HepG2 (cell line): ENCODE data around the gene FANCG. TPM values are rescaled to one million over a fixed set of nuclear protein-coding genes. Genes with fewer than 3 reads are reported as not detected.
A peak's percentile ranks its signal among the peaks of the same experiment; 100 is the strongest.

ENCODE experiments used
- CBFB ChIP-seq: sonication (generic); formaldehyde crosslinking; IDR thresholded peaks from 2 replicates; pipeline ENCODE4 v1.4.0; 2020; ENCODE audit warnings: missing genetic modification reagents
- CBX1 ChIP-seq: IDR thresholded peaks from one replicate; pipeline ENCODE4 v1.6.1; 2016; ENCODE audit warnings: antibody characterized with exemption, low read depth
- KAT7 ChIP-seq: IDR thresholded peaks from 2 replicates; pipeline ENCODE4 v1.6.1; 2018; ENCODE audit warnings: borderline replicate concordance, missing compliant biosample characterization
- MED8 ChIP-seq: sonication (generic); formaldehyde crosslinking; IDR thresholded peaks from 2 replicates; pipeline ENCODE4 v1.8.1; 2023; ENCODE audit warnings: mild to moderate bottlenecking, missing genetic modification reagents; ENCODE audit not compliant: insufficient replicate concordance
- MXI1 ChIP-seq: IDR thresholded peaks from 3 replicates; pipeline ENCODE4 v1.6.1; 2012; ENCODE audit warnings: low read depth, low read length, inconsistent platforms, borderline replicate concordance
- PCBP1 ChIP-seq: fragments of 200-400 bp; formaldehyde crosslinking; IDR thresholded peaks from 2 replicates; pipeline ENCODE4 v1.6.1; 2017; ENCODE audit warnings: mild to moderate bottlenecking, low read depth, low read length, borderline replicate concordance
- REPIN1 ChIP-seq: sonication (generic); formaldehyde crosslinking; IDR thresholded peaks from 2 replicates; pipeline ENCODE4 v1.8.0; 2022; ENCODE audit warnings: missing genetic modification reagents, low read depth, mild to moderate bottlenecking, borderline replicate concordance
- RXRA ChIP-seq: sonication (generic); formaldehyde crosslinking; IDR thresholded peaks from 2 replicates; pipeline ENCODE4 v1.5.1; 2020; ENCODE audit warnings: missing genetic modification reagents
- SP4 ChIP-seq: sonication (generic); formaldehyde crosslinking; IDR thresholded peaks from 2 replicates; pipeline ENCODE4 v1.8.1; 2023; ENCODE audit warnings: mild to moderate bottlenecking, missing genetic modification reagents
- ZNF224 ChIP-seq: sonication (generic); formaldehyde crosslinking; IDR thresholded peaks from 2 replicates; pipeline ENCODE4 v1.5.0; 2020; ENCODE audit warnings: mild to moderate bottlenecking, missing genetic modification reagents
- ZNF431 ChIP-seq: sonication (generic); formaldehyde crosslinking; IDR thresholded peaks from 2 replicates; pipeline ENCODE4 v1.9.0; 2022; ENCODE audit warnings: missing genetic modification reagents, low read depth, mild to moderate bottlenecking, borderline replicate concordance
- ZNF619 ChIP-seq: sonication (generic); formaldehyde crosslinking; IDR thresholded peaks from 2 replicates; pipeline ENCODE4 v1.4.0; 2020; ENCODE audit warnings: mild to moderate bottlenecking, missing genetic modification reagents
- ZNF792 ChIP-seq: IDR thresholded peaks from 2 replicates; pipeline ENCODE4 v1.6.1; 2016
- polyA plus RNA-seq, 8 experiments: library from polyadenylated mRNA; depleted of rRNA in 3 of 8; stranded (reverse) in 7 of 8; unstranded in 1 of 8; fragments of >200 nt; fragmentation: Illumina TruSeq in 4 of 8; extraction: Trizol in 4 of 8; gene quantifications; 2 replicates each; pipeline versions ENCODE4 v1.2.1 to v1.2.3, GENCODE V29; 2011 to 2016; ENCODE audit warnings: low read depth in 4 of 8, missing spikeins in 1 of 8, mixed read lengths in 1 of 8; ENCODE audit not compliant: insufficient read depth in 1 of 8
- total RNA-seq, 5 experiments: library from RNA; depleted of rRNA; stranded (reverse); fragments of >200 nt; fragmentation: Illumina TruSeq; extraction: Trizol; gene quantifications; 2 replicates each; pipeline ENCODE4 v1.2.3, GENCODE V29; 2016; ENCODE audit warnings: low read depth in 1 of 5
- TF ChIP-seq, protein P1 (sequence below), 2 experiments: sonication (generic) in 1 of 2; formaldehyde crosslinking in 1 of 2; IDR thresholded peaks; 2 replicates each; pipeline versions ENCODE4 v1.5.1 to v1.6.1; 2011 to 2020; ENCODE audit warnings: borderline replicate concordance in 1 of 2, low read depth in 1 of 2, low read length in 1 of 2, mild to moderate bottlenecking in 1 of 2, missing genetic modification reagents in 1 of 2, moderate library complexity in 1 of 2
- TF ChIP-seq, protein P2 (sequence below): sonication (generic); formaldehyde crosslinking; IDR thresholded peaks from 2 replicates; pipeline ENCODE4 v1.9.0; 2021; ENCODE audit warnings: missing genetic modification reagents, mild to moderate bottlenecking, borderline replicate concordance
- TF ChIP-seq, protein P3 (sequence below): sonication (generic); formaldehyde crosslinking; IDR thresholded peaks from 2 replicates; pipeline ENCODE4 v1.5.0; 2020; ENCODE audit warnings: mild to moderate bottlenecking, missing genetic modification reagents, borderline replicate concordance
- TF ChIP-seq, protein P4 (sequence below): sonication (generic); formaldehyde crosslinking; IDR thresholded peaks from 2 replicates; pipeline ENCODE4 v1.4.0; 2020; ENCODE audit warnings: missing genetic modification reagents, borderline replicate concordance

Gene FANCG
- total and polyA plus RNA-seq, 2 of the 13 experiments (the other 11 are each of a cell fraction or from before 2014, with no cell fraction given), result 14.4 to 45.1 TPM

DNA sequence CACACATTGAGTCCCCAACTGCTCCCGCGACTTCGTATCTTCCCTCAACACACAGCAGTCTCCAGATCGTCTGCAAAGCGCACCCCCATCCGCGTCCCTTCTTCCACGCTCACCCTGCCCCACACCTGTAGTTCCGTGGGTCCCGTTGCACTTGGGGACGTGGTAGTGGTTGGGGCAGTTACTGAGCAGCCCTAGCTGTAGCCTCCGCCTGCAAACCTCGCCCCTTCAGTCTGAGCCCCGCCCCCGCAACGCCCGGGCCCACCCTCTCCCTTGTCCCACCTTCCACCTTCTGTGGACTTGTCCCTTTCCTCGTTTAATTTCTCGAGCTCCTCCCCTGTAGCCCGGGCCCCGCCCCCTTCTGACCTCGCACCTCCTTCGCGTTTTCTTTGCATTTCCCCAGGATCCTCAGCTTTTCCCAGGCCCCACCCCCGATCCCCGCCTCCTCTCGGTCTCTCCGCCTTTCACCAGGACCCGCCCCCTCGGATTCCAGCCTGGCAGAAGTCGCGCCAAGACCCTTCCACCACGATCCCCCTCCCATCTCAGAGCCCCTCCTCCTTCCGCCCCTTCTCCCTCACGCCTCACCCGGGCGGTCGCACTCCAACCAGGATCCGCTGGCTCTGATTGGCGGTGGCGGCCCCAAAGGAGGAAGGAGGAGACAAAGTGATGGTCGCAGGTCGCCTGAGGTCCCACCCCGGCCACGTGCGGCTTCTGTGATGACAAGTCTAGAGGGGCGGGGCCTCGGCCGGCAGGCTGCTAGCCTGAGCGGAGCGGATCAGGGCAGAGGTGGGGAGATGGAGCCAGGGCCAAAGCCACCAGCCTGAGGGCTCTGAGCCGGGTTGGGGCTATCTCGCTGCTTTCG is 36.2 kb upstream of the FANCG start, which contains the start of gene ATOSB (continued):
- TF ChIP-seq ZNF619 (CRISPR knock-in tag) (0 out of 2 replicates have a peak, but pooled peaks have one; percentile 47), CBX1 (peak; percentile 32), RXRA (CRISPR knock-in tag) (peak; percentile 84), PCBP1 (no peak), ZNF224 (0 out of 2 replicates have a peak, but pooled peaks have one; percentile 11), REPIN1 (CRISPR knock-in tag) (0 out of 2 replicates have a peak, but pooled peaks have one; percentile 29), SP4 (CRISPR knock-in tag) (peak; percentile 79), KAT7 (no peak), ZNF431 (CRISPR knock-in tag) (no peak), CBFB (CRISPR knock-in tag) (no peak), MXI1 (peak; percentile 83; the same call in 1 of the 3 replicates), MED8 (CRISPR knock-in tag) (no peak), ZNF792 (CRISPR knock-in tag) (no peak; the same call in 1 of the 2 replicates)
- TF ChIP-seq, protein P1, sequence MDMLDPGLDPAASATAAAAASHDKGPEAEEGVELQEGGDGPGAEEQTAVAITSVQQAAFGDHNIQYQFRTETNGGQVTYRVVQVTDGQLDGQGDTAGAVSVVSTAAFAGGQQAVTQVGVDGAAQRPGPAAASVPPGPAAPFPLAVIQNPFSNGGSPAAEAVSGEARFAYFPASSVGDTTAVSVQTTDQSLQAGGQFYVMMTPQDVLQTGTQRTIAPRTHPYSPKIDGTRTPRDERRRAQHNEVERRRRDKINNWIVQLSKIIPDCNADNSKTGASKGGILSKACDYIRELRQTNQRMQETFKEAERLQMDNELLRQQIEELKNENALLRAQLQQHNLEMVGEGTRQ (IDR thresholded peaks at IDR 0.05; ENCODE audit: low read depth, low read length), result peak; percentile 51; the same call in 1 of the 2 replicates
- TF ChIP-seq, protein P1 (CRISPR knock-in tag; IDR thresholded peaks at IDR 0.05; ENCODE audit: borderline replicate concordance), result peak; percentile 79; the same call in 1 of the 2 replicates
- TF ChIP-seq, protein P2, sequence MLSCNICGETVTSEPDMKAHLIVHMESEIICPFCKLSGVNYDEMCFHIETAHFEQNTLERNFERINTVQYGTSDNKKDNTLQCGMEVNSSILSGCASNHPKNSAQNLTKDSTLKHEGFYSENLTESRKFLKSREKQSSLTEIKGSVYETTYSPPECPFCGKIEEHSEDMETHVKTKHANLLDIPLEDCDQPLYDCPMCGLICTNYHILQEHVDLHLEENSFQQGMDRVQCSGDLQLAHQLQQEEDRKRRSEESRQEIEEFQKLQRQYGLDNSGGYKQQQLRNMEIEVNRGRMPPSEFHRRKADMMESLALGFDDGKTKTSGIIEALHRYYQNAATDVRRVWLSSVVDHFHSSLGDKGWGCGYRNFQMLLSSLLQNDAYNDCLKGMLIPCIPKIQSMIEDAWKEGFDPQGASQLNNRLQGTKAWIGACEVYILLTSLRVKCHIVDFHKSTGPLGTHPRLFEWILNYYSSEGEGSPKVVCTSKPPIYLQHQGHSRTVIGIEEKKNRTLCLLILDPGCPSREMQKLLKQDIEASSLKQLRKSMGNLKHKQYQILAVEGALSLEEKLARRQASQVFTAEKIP (CRISPR knock-in tag), result no peak
- TF ChIP-seq, protein P3, sequence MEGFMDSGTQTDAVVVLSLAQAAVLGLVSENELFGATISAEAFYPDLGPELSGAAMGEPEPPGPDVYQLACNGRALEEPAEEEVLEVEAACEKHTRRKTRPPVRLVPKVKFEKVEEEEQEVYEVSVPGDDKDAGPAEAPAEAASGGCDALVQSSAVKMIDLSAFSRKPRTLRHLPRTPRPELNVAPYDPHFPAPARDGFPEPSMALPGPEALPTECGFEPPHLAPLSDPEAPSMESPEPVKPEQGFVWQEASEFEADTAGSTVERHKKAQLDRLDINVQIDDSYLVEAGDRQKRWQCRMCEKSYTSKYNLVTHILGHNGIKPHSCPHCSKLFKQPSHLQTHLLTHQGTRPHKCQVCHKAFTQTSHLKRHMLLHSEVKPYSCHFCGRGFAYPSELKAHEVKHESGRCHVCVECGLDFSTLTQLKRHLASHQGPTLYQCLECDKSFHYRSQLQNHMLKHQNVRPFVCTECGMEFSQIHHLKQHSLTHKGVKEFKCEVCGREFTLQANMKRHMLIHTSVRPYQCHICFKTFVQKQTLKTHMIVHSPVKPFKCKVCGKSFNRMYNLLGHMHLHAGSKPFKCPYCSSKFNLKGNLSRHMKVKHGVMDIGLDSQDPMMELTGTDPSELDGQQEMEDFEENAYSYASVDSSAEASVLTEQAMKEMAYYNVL (CRISPR knock-in tag), result no peak
- TF ChIP-seq, protein P4, sequence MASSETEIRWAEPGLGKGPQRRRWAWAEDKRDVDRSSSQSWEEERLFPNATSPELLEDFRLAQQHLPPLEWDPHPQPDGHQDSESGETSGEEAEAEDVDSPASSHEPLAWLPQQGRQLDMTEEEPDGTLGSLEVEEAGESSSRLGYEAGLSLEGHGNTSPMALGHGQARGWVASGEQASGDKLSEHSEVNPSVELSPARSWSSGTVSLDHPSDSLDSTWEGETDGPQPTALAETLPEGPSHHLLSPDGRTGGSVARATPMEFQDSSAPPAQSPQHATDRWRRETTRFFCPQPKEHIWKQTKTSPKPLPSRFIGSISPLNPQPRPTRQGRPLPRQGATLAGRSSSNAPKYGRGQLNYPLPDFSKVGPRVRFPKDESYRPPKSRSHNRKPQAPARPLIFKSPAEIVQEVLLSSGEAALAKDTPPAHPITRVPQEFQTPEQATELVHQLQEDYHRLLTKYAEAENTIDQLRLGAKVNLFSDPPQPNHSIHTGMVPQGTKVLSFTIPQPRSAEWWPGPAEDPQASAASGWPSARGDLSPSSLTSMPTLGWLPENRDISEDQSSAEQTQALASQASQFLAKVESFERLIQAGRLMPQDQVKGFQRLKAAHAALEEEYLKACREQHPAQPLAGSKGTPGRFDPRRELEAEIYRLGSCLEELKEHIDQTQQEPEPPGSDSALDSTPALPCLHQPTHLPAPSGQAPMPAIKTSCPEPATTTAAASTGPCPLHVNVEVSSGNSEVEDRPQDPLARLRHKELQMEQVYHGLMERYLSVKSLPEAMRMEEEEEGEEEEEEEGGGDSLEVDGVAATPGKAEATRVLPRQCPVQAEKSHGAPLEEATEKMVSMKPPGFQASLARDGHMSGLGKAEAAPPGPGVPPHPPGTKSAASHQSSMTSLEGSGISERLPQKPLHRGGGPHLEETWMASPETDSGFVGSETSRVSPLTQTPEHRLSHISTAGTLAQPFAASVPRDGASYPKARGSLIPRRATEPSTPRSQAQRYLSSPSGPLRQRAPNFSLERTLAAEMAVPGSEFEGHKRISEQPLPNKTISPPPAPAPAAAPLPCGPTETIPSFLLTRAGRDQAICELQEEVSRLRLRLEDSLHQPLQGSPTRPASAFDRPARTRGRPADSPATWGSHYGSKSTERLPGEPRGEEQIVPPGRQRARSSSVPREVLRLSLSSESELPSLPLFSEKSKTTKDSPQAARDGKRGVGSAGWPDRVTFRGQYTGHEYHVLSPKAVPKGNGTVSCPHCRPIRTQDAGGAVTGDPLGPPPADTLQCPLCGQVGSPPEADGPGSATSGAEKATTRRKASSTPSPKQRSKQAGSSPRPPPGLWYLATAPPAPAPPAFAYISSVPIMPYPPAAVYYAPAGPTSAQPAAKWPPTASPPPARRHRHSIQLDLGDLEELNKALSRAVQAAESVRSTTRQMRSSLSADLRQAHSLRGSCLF, result no peak
